T follicular helper cell (primary cell): ENCODE measurements around the gene PPP1R13L.
A peak's percentile ranks its signal among the peaks of the same experiment; 100 is the strongest.
"Not testable (repeated sequence)": the region's sequence is repeated elsewhere in the genome, so short reads cannot be mapped to it uniquely, and the experiment has no call there.

Experiments used
- DNase-seq: peaks from one replicate; pipeline ENCODE4 v3.0.0-alpha.2; 2020; ENCODE audit warnings: low read depth

PPP1R13L gene

DNA sequence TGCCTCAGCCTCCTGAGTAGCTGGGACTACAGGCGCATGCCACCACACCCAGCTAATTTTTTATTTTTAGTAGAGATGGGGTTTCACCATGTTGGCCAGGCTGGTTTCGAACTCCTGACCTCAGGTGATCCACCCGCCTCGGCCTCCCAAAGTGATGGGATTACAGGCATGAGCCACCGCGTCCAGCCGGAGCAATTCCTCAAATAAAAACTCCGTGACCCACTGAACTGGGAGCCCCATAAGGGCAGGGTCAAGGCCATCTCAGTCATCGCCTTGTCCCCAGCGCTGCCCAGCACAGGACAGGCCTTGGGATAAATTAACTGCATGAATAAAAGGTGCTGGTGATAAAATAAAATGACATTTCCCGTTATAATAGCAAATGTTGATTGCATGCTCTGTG lies 25.0 kb upstream of the PPP1R13L start:
- not testable (repeated sequence) for DNase-seq

- DNase-seq = no peak
Observed at GRCh38 chr19:45428384-45429231, 23.7 kb upstream of the PPP1R13L start.

- DNase-seq = no peak
Observed at GRCh38 chr19:45424191-45425058, 19.6 kb upstream of the PPP1R13L start.

DNA sequence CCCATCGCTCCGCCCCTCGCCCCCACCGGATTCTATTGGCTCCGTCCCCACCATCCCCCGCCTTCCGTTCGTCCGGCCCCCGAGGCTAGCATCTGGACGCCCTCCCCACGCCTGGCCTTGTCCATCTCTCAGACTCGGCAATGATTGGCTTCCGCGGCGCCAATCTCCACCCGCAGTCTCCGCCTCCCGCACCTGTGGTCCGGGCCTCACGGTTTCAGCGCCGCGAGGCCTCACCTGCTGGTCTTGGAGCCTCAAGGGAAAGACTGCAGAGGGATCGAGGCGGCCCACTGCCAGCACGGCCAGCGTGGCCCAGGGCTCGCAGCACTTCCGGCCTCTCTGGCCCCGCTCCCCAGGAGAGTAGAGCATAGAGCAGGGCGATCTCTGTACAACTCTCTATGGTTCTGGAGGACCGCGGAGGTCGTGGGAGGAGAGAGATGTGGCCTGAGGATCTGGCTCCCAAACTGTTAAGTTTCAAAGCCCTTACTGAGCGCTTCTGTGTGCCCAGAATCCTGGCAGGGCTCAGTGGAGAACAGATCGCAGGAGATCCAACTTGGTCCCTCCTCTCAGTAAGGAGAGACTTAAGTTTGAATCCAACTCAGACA lies 18.8 kb upstream of the PPP1R13L start, which contains the start of gene ERCC1:
ERCC1 (minus strand) TSS at position 329 of the 602 bp plus-strand sequence. CDS start 543 bp downstream, outside the sequence.
- DNase-seq = no peak

DNA sequence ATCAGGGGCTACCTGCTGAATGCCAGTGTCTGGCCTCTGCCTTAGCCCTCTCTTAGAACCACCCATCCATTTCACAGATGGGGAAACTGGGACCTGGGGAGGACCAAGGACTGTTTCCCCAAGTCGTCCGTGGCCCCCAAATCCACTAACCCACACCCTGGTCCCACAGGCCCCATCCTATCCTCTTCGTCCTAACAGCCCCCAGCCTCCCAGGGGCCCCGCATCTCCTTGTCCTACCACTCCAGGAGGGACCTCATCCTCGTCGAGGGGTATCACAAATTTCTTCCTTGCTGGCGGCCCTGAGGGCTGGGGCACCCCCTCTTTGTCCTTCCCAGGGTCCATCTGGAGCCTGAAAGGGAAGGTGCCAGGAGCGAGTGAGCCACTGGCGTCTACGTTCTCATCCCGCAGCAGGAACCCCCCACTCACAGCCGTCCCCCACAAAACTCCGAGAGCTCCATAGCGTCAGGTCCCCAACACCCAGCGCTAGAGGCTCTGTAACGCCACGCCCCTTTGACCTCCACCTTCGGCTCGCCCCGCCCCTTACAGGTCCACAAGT lies 18.2 kb upstream of the PPP1R13L start:
- peak; percentile 74 for DNase-seq

GRCh38 chr19:45421947-45422498 lies 17.2 kb upstream of the PPP1R13L start:
- DNase-seq = no peak

- no peak for DNase-seq
Observed at GRCh38 chr19:45420871-45421270, 16.0 kb upstream of the PPP1R13L start.

DNA sequence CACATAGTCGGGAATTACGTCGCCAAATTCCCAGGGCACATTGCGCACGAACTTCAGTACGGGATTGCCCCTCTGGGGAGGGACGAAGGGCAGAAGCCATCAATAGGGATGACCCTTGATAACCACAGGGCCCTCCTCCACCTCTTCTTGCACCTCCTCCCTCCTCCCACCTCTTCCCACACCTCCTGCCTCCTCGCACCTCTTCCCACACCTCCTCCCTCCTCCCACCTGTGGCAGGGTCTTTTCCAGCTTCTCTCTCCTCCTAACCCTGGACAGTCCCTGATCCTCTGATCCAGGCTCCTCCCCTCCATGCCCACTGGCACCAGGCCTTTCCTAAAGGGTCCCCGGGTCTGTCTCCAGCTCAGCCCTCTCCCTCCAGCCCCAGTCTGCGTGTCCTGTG lies 15.5 kb upstream of the PPP1R13L start:
- DNase-seq = no peak

DNA sequence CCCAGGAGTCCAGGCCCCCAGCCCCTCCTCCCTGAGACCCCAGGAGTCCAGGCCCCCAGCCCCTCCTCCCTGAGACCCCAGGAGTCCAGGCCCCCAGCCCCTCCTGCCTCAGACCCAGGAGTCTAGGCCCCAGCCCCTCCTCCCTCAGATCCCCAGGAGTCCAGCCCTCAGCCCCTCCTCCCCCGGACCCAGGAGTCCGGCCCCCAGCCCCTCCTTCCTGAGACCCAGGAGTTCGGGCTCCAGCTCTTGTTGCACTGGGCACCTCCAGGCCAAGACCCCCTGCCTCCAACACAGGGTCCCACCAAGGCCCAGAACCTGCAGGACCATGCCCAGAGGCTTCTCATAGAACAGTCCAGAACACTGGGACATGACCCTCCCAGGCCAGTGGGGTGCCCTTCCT lies 15.0 kb upstream of the PPP1R13L start:
- no peak for DNase-seq

DNA sequence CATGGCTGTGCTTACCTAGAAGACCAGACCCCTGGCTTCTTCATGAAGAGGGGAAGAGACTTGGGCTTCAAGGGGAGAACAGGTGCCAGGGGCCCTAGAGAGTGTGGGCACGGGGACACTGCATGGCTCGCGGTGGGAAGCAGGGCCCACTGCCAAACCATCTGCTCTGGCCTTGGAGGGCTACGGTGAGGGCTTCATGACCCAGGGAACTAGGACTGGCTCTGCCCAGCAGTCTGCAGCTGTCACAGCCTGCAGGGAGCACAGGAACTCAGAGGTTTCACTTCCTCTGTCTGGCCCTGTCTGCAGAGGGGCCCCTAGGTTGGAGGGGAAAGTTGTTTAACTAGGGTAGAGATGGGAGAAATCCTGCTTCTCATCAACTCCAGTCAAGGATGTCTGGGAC lies 14.5 kb upstream of the PPP1R13L start:
- no peak for DNase-seq

GRCh38 chr19:45418802-45419201 lies 13.9 kb upstream of the PPP1R13L start:
- no peak for DNase-seq

DNA sequence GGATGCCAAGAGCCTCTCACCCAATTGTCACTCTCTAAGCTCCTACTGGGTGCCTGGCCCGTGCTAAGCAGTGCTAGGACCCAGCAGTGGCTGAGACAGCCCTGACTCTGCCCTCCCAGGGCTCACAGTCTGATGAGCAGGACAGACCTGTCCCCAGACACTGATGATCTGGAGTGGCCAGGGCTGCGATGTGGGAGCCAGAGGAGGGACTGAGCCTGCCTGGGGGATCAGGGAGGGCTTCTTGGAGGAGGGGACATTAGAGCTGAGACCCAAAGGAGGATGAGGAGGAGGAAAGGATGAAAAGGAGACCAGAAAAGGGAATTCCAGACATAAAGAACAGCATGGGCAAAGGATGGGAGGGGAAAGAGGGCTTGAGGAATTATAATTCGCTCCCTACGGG lies 12.3 kb upstream of the PPP1R13L start:
- no peak for DNase-seq

DNA sequence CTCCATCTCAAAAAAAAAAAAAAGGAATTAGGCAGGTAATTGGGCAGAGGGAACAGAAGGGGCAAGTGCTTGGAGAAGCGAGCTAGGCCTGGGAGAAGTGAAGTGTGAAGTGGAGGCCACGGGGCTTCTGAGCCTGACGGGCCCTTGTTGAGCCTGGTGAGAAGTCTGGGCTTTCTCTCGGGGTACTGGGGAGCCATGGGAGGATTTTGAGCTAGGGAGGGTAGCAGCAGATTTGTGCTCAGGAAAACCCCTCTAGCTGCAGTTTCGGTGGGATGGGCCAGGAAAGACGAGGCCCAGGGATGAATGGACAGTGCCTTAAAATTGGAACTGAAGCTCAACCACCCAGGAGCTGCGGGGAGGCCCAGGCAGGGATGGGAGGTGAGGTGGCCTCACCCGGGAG lies 9.6 kb upstream of the PPP1R13L start:
- DNase-seq = no peak

GRCh38 chr19:45413497-45413896 lies 8.6 kb upstream of the PPP1R13L start:
- no peak for DNase-seq

- DNase-seq = not testable (repeated sequence)
Observed at GRCh38 chr19:45410330-45410729, 5.5 kb upstream of the PPP1R13L start.

DNA sequence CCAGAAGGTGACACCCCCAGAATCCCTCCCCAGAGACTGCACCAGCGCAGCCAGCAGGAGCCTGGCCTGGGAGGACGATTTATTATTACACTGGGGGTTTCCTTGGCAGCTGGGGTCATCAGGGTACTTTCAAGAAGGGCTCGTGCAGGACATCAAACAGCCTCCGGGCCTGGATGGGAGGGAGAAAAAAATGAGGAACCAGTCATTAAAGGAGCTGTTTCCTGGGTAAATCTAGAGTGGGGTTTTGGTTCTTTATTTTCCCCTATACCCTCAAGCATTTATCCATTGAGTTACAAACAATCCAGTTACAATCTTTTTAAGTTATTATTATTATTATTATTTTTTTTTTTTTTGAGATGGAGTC lies 4.7 kb upstream of the PPP1R13L start:
- no peak for DNase-seq

- DNase-seq = no peak
Observed at GRCh38 chr19:45408830-45409556, 4.1 kb upstream of the PPP1R13L start.

GRCh38 chr19:45408121-45408520 lies 3.3 kb upstream of the PPP1R13L start:
- no peak for DNase-seq

DNA sequence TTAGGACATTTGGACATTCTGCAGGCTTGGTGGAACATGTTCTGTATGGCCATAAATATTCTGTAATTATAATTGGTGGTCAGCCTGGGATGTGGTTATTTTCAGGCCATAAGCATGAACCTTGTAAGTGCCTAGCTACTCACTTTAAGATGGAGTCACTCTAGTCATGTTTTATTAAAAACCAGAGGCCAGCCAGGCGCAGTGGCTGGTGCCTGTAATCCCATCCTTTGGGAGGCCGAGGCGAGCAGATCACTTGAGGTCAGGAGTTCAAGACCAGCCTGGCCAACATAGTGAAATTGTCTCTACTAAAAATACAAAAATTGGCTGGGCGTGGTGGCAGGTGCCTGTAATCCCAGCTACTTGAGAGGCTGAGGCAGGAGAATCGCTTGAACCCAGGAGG lies 2.7 kb upstream of the PPP1R13L start:
- DNase-seq = not testable (repeated sequence)

GRCh38 chr19:45407091-45407375 lies 2.2 kb upstream of the PPP1R13L start:
- DNase-seq = no peak
